WTC11 (cell line): ENCODE data around the gene MBNL1. TPM values are rescaled to one million over a fixed set of nuclear protein-coding genes. Genes with fewer than 3 reads are reported as not detected.

ENCODE experiments used
- ATAC-seq: fragments of 200-7000 bp; cut with Tn5 transposase; 2 replicates; pipeline ENCODE4 v1.10.0; 2021; ENCODE audit warnings: mild to moderate bottlenecking, moderate library complexity
- CTCF ChIA-PET: fragments of 300-600 bp; sonication (Branson Sonifier 250); formaldehyde crosslinking; loops from one replicate; lab custom pipeline; 2021; ENCODE audit warnings: antibody characterized with exemption; lab: Charles Lee
- POLR2A ChIA-PET: fragments of 350-600 bp; sonication (Branson Sonifier 250); formaldehyde crosslinking; loops from one replicate; lab custom pipeline; 2021; ENCODE audit warnings: antibody characterized with exemption; lab: Charles Lee
- DNase-seq: peaks from one replicate; pipeline ENCODE4 v3.0.0; 2021; ENCODE audit warnings: low spot score
- H3K27ac Mint-ChIP-seq: 2 replicates; pipeline ENCODE4 v1.8.0; 2021; ENCODE audit warnings: mixed read lengths
- H3K27me3 Mint-ChIP-seq: 2 replicates; pipeline ENCODE4 v1.8.0; 2021; ENCODE audit warnings: low read depth, mild to moderate bottlenecking, moderate library complexity, mixed read lengths
- H3K36me3 Mint-ChIP-seq: 2 replicates; pipeline ENCODE4 v1.8.0; 2021; ENCODE audit warnings: mixed read lengths
- H3K4me1 Mint-ChIP-seq: 2 replicates; pipeline ENCODE4 v1.8.0; 2022; ENCODE audit warnings: mixed read lengths
- H3K4me3 Mint-ChIP-seq: 2 replicates; pipeline ENCODE4 v1.8.0; 2021; ENCODE audit warnings: mild to moderate bottlenecking, moderate library complexity, mixed read lengths
- H3K9me3 Mint-ChIP-seq: 2 replicates; pipeline ENCODE4 v1.8.0; 2021; ENCODE audit warnings: mixed read lengths
- CTCF ChIP-seq: fragments of 200-600 bp; IDR thresholded peaks from 2 replicates; pipeline ENCODE4 v1.8.0; 2022; ENCODE audit warnings: antibody characterized with exemption
- ERG ChIP-seq: fragments of 250-450 bp; sonication (Bioruptor Pico); IDR thresholded peaks from 2 replicates; pipeline ENCODE4 v1.8.0; 2021; ENCODE audit warnings: mild to moderate bottlenecking
- ETV6 ChIP-seq: sonication (generic); formaldehyde crosslinking; IDR thresholded peaks from 2 replicates; pipeline ENCODE4 v1.8.1; 2022; ENCODE audit warnings: mild to moderate bottlenecking, missing genetic modification reagents
- FOXP1 ChIP-seq: sonication (generic); formaldehyde crosslinking; IDR thresholded peaks from 2 replicates; pipeline ENCODE4 v1.8.0; 2022; ENCODE audit warnings: missing genetic modification reagents, mild to moderate bottlenecking, moderate library complexity, borderline replicate concordance
- GRHL2 ChIP-seq: fragments of 250-450 bp; sonication (Bioruptor Pico); IDR thresholded peaks from 2 replicates; pipeline ENCODE4 v1.8.0; 2022; ENCODE audit warnings: mild to moderate bottlenecking, moderate library complexity; ENCODE audit not compliant: insufficient replicate concordance, severe bottlenecking
- HMGXB4 ChIP-seq: sonication (generic); formaldehyde crosslinking; IDR thresholded peaks from 2 replicates; pipeline ENCODE4 v1.8.1; 2023; ENCODE audit warnings: mild to moderate bottlenecking, moderate library complexity, missing genetic modification reagents
- NR3C1 ChIP-seq: sonication (generic); formaldehyde crosslinking; conservative IDR thresholded peaks from 2 replicates; pipeline ENCODE4 v1.8.1; 2023; ENCODE audit warnings: low read depth, mild to moderate bottlenecking, missing genetic modification reagents
- RELA ChIP-seq: sonication (generic); formaldehyde crosslinking; IDR thresholded peaks from 2 replicates; pipeline ENCODE4 v1.8.1; 2022; ENCODE audit warnings: missing genetic modification reagents, mild to moderate bottlenecking, borderline replicate concordance
- SP1 ChIP-seq: sonication (generic); formaldehyde crosslinking; conservative IDR thresholded peaks from 2 replicates; pipeline ENCODE4 v1.8.1; 2022; ENCODE audit warnings: missing genetic modification reagents
- TEAD4 ChIP-seq: sonication (generic); formaldehyde crosslinking; IDR thresholded peaks from 2 replicates; pipeline ENCODE4 v1.8.0; 2022; ENCODE audit warnings: mild to moderate bottlenecking, missing genetic modification reagents
- ZNF121 ChIP-seq: sonication (generic); formaldehyde crosslinking; IDR thresholded peaks from 2 replicates; pipeline ENCODE4 v1.8.0; 2023; ENCODE audit warnings: missing genetic modification reagents
- ZNF219 ChIP-seq: sonication (generic); formaldehyde crosslinking; IDR thresholded peaks from 2 replicates; pipeline ENCODE4 v1.8.0; 2023; ENCODE audit warnings: missing genetic modification reagents, mild to moderate bottlenecking, borderline replicate concordance
- ZNF263 ChIP-seq: sonication (generic); formaldehyde crosslinking; IDR thresholded peaks from 2 replicates; pipeline ENCODE4 v1.8.1; 2022; ENCODE audit warnings: low read depth, mild to moderate bottlenecking, moderate library complexity, missing genetic modification reagents
- ZNF396 ChIP-seq: fragments of 250-450 bp; sonication (Bioruptor Pico); IDR thresholded peaks from 2 replicates; pipeline ENCODE4 v1.8.0; 2021; ENCODE audit warnings: mild to moderate bottlenecking, moderate library complexity, borderline replicate concordance
- ZNF671 ChIP-seq: fragments of 250-450 bp; sonication (Bioruptor Pico); IDR thresholded peaks from 2 replicates; pipeline ENCODE4 v1.8.0; 2021; ENCODE audit warnings: mild to moderate bottlenecking
- total RNA-seq: library from RNA; stranded (reverse); gene quantifications from 3 replicates; pipeline ENCODE4 v1.2.3, GENCODE V29; 2021
- TF ChIP-seq, protein P1 (sequence below): sonication (generic); formaldehyde crosslinking; IDR thresholded peaks from 2 replicates; pipeline ENCODE4 v1.8.1; 2023; ENCODE audit warnings: mild to moderate bottlenecking, missing genetic modification reagents, borderline replicate concordance
- TF ChIP-seq, protein P2 (sequence below): sonication (generic); formaldehyde crosslinking; IDR thresholded peaks from 2 replicates; pipeline ENCODE4 v1.8.1; 2022; ENCODE audit warnings: missing genetic modification reagents, borderline replicate concordance
- TF ChIP-seq, protein P3 (sequence below): sonication (generic); formaldehyde crosslinking; conservative IDR thresholded peaks from 2 replicates; pipeline ENCODE4 v1.8.1; 2023; ENCODE audit warnings: mild to moderate bottlenecking, low read depth, missing genetic modification reagents, moderate library complexity
- TF ChIP-seq, protein P4 (sequence below): sonication (generic); formaldehyde crosslinking; IDR thresholded peaks from 2 replicates; pipeline ENCODE4 v1.8.1; 2022; ENCODE audit warnings: low read depth, mild to moderate bottlenecking, moderate library complexity, missing genetic modification reagents, borderline replicate concordance
- TF ChIP-seq, protein P5 (sequence below): sonication (generic); formaldehyde crosslinking; IDR thresholded peaks from 2 replicates; pipeline ENCODE4 v1.8.1; 2023; ENCODE audit warnings: mild to moderate bottlenecking, missing genetic modification reagents

The MBNL1 gene
- total RNA-seq, 1 experiment from 2014 or later, result 20.4 TPM

GRCh38 chr3:152225201-152225600 lies 43.5 kb upstream of the MBNL1 start:
- POLR2A ChIA-PET, result no interaction called here
- no peak for DNase-seq
- no peaks in the 10 kb centered on the region for H3K9me3 Mint-ChIP-seq

More at GRCh38 chr3:152225201-152225600, 43.5 kb upstream of the MBNL1 start:
- H3K27ac Mint-ChIP-seq, result no peak overlapping the region
- H3K4me1 Mint-ChIP-seq, result no peaks in the 10 kb centered on the region
- H3K4me3 Mint-ChIP-seq, result no peak overlapping the region
- H3K27me3 Mint-ChIP-seq, result no peaks in the 10 kb centered on the region
- TF ChIP-seq TEAD4 (CRISPR knock-in tag), result no peak
- no peak for TF ChIP-seq CTCF
- TF ChIP-seq, protein P1, sequence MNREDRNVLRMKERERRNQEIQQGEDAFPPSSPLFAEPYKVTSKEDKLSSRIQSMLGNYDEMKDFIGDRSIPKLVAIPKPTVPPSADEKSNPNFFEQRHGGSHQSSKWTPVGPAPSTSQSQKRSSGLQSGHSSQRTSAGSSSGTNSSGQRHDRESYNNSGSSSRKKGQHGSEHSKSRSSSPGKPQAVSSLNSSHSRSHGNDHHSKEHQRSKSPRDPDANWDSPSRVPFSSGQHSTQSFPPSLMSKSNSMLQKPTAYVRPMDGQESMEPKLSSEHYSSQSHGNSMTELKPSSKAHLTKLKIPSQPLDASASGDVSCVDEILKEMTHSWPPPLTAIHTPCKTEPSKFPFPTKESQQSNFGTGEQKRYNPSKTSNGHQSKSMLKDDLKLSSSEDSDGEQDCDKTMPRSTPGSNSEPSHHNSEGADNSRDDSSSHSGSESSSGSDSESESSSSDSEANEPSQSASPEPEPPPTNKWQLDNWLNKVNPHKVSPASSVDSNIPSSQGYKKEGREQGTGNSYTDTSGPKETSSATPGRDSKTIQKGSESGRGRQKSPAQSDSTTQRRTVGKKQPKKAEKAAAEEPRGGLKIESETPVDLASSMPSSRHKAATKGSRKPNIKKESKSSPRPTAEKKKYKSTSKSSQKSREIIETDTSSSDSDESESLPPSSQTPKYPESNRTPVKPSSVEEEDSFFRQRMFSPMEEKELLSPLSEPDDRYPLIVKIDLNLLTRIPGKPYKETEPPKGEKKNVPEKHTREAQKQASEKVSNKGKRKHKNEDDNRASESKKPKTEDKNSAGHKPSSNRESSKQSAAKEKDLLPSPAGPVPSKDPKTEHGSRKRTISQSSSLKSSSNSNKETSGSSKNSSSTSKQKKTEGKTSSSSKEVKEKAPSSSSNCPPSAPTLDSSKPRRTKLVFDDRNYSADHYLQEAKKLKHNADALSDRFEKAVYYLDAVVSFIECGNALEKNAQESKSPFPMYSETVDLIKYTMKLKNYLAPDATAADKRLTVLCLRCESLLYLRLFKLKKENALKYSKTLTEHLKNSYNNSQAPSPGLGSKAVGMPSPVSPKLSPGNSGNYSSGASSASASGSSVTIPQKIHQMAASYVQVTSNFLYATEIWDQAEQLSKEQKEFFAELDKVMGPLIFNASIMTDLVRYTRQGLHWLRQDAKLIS, result no peak
- TF ChIP-seq ZNF219 (CRISPR knock-in tag), result no peak
- TF ChIP-seq, protein P2, sequence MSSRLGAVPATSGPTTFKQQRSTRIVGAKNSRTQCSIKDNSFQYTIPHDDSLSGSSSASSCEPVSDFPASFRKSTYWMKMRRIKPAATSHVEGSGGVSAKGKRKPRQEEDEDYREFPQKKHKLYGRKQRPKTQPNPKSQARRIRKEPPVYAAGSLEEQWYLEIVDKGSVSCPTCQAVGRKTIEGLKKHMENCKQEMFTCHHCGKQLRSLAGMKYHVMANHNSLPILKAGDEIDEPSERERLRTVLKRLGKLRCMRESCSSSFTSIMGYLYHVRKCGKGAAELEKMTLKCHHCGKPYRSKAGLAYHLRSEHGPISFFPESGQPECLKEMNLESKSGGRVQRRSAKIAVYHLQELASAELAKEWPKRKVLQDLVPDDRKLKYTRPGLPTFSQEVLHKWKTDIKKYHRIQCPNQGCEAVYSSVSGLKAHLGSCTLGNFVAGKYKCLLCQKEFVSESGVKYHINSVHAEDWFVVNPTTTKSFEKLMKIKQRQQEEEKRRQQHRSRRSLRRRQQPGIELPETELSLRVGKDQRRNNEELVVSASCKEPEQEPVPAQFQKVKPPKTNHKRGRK, result no peak
- TF ChIP-seq GRHL2 (CRISPR knock-in tag), result no peak
- TF ChIP-seq HMGXB4, result no peak
- no peak for TF ChIP-seq ZNF263
- TF ChIP-seq ERG, result no peak
- TF ChIP-seq ZNF671, result no peak
- TF ChIP-seq, protein P3, sequence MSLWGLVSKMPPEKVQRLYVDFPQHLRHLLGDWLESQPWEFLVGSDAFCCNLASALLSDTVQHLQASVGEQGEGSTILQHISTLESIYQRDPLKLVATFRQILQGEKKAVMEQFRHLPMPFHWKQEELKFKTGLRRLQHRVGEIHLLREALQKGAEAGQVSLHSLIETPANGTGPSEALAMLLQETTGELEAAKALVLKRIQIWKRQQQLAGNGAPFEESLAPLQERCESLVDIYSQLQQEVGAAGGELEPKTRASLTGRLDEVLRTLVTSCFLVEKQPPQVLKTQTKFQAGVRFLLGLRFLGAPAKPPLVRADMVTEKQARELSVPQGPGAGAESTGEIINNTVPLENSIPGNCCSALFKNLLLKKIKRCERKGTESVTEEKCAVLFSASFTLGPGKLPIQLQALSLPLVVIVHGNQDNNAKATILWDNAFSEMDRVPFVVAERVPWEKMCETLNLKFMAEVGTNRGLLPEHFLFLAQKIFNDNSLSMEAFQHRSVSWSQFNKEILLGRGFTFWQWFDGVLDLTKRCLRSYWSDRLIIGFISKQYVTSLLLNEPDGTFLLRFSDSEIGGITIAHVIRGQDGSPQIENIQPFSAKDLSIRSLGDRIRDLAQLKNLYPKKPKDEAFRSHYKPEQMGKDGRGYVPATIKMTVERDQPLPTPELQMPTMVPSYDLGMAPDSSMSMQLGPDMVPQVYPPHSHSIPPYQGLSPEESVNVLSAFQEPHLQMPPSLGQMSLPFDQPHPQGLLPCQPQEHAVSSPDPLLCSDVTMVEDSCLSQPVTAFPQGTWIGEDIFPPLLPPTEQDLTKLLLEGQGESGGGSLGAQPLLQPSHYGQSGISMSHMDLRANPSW (CRISPR knock-in tag), result no peak
- TF ChIP-seq SP1 (CRISPR knock-in tag), result no peak
- TF ChIP-seq, protein P4, sequence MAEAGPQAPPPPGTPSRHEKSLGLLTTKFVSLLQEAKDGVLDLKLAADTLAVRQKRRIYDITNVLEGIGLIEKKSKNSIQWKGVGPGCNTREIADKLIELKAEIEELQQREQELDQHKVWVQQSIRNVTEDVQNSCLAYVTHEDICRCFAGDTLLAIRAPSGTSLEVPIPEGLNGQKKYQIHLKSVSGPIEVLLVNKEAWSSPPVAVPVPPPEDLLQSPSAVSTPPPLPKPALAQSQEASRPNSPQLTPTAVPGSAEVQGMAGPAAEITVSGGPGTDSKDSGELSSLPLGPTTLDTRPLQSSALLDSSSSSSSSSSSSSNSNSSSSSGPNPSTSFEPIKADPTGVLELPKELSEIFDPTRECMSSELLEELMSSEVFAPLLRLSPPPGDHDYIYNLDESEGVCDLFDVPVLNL (CRISPR knock-in tag), result no peak
- TF ChIP-seq ETV6 (CRISPR knock-in tag), result no peak
- TF ChIP-seq ZNF396, result no peak
- no peak for TF ChIP-seq NR3C1 (CRISPR knock-in tag)
- TF ChIP-seq ZNF121 (CRISPR knock-in tag), result no peak
- TF ChIP-seq RELA (CRISPR knock-in tag), result no peak
- TF ChIP-seq, protein P5, sequence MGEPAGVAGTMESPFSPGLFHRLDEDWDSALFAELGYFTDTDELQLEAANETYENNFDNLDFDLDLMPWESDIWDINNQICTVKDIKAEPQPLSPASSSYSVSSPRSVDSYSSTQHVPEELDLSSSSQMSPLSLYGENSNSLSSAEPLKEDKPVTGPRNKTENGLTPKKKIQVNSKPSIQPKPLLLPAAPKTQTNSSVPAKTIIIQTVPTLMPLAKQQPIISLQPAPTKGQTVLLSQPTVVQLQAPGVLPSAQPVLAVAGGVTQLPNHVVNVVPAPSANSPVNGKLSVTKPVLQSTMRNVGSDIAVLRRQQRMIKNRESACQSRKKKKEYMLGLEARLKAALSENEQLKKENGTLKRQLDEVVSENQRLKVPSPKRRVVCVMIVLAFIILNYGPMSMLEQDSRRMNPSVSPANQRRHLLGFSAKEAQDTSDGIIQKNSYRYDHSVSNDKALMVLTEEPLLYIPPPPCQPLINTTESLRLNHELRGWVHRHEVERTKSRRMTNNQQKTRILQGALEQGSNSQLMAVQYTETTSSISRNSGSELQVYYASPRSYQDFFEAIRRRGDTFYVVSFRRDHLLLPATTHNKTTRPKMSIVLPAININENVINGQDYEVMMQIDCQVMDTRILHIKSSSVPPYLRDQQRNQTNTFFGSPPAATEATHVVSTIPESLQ (CRISPR knock-in tag), result no peak
- no peak for TF ChIP-seq FOXP1 (CRISPR knock-in tag)
- ATAC-seq, result no peak
- H3K36me3 Mint-ChIP-seq, result no peaks in the 10 kb centered on the region
- CTCF ChIA-PET, result no interaction called here
